HUES64 (cell line): Measurements from ENCODE around the gene NR1H2. TPM values are rescaled to one million over a fixed set of nuclear protein-coding genes. Genes with fewer than 3 reads are reported as not detected.
"Not testable (repeated sequence)": the region's sequence is repeated elsewhere in the genome, so short reads cannot be mapped to it uniquely, and the experiment has no call there.

Source experiments
- H3K27ac ChIP-seq: 2 replicates; pipeline ENCODE4 v1.7.0; 2013; ENCODE audit warnings: low read depth, low read length, inconsistent platforms
- H3K27me3 ChIP-seq: 2 replicates; pipeline ENCODE4 v1.6.1; 2013; ENCODE audit warnings: mild to moderate bottlenecking, low read length; ENCODE audit not compliant: insufficient read depth
- H3K36me3 ChIP-seq: 2 replicates; pipeline ENCODE4 v1.6.1; 2013; ENCODE audit warnings: mild to moderate bottlenecking, low read length; ENCODE audit not compliant: insufficient read depth
- H3K4me1 ChIP-seq: 2 replicates; pipeline ENCODE4 v1.6.1; 2013; ENCODE audit warnings: mild to moderate bottlenecking, low read length, moderate library complexity; ENCODE audit not compliant: insufficient read depth
- H3K4me3 ChIP-seq: 2 replicates; pipeline ENCODE4 v1.5.1; 2013; ENCODE audit warnings: mild to moderate bottlenecking, low read length, moderate library complexity
- H3K9ac ChIP-seq: 2 replicates; pipeline ENCODE4 v1.6.1; 2013; ENCODE audit warnings: mild to moderate bottlenecking, low read depth, low read length
- H3K9me3 ChIP-seq: 2 replicates; pipeline ENCODE4 v1.6.1; 2013; ENCODE audit warnings: low read depth, low read length; ENCODE audit not compliant: insufficient read depth
- WGBS: fragments of 150-250, 120-280 bp; methylation state at CpG from one replicate; pipeline ENCODE4 v1.1.7; 2013; ENCODE audit warnings: missing lambda C conversion rate; 5-methylcytosine and 5-hydroxymethylcytosine counted together
- polyA plus RNA-seq, 2 experiments: library from polyadenylated mRNA; stranded (reverse); fragments of 50-300 nt; gene quantifications; one replicate each; pipeline ENCODE4 v1.2.3, GENCODE V29; 2013

The NR1H2 gene
- polyA plus RNA-seq (2013, experiment 1 of 2) = 22.2 TPM
- 22.1 TPM for polyA plus RNA-seq (2013, experiment 2 of 2)

GRCh38 chr19:50376166-50377050 is at the start of gene NR1H2:
Gene NR1H2 (plus strand): TSS chr19:50376457. CDS start chr19:50377606, 1,149 bp downstream.
- 2% methylated on average over 58 of the region's 67 CpGs for WGBS
- Histone ChIP-seq H3K27ac (peak within 1 kb of the TSS; percentile 99), H3K9me3 (no peaks in the 10 kb centered on the region), H3K36me3 (peaks cover 40% of the 10 kb centered on the region), H3K4me3 (peak within 1 kb of the TSS; percentile 97), H3K27me3 (peaks cover 2% of the 10 kb centered on the region; the same call in 1 of the 2 replicates), H3K9ac (peak within 1 kb of the TSS; percentile 97), H3K4me1 (no peaks in the 10 kb centered on the region)

DNA sequence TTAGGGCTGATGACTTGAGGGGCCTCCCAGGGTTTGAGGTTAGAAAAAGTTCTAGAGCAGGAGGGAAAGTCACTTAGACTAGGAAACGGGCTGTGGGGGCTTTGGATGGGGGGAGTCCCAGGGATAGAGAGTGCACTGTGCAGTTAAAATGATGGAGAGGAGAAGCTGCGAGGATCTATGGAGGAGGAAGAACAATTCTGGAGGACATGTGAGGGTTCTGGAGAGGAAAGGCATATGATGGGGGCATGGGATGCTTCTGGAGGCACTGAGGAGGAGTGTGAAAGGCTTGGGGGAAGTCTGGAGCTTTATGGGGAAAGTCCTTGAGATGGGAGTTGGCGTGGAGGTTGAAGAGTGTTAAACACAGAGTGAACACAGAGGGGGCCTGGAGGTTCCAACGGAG is 49.2 kb upstream of the NR1H2 start:
- Histone ChIP-seq H3K4me3 (peak overlapping the region; percentile 52; the same call in 1 of the 2 replicates), H3K4me1 (no peaks in the 10 kb centered on the region), H3K27me3 (peaks cover 19% of the 10 kb centered on the region), H3K9ac (no peak overlapping the region), H3K36me3 (0 out of 2 replicates have a peak, but pooled peaks cover 7% of the 10 kb centered on the region), H3K9me3 (0 out of 2 replicates have a peak, but pooled peaks cover 16% of the 10 kb centered on the region), H3K27ac (no peak overlapping the region)
- 59% methylated on average over 3 of the region's 4 CpGs for WGBS

GRCh38 chr19:50327461-50328223 is 48.6 kb upstream of the NR1H2 start:
- Histone ChIP-seq H3K4me3 (peak overlapping the region; percentile 52; the same call in 1 of the 2 replicates), H3K9me3 (0 out of 2 replicates have a peak, but pooled peaks cover 16% of the 10 kb centered on the region), H3K27ac (no peak overlapping the region), H3K36me3 (0 out of 2 replicates have a peak, but pooled peaks cover 5% of the 10 kb centered on the region), H3K27me3 (peaks cover 19% of the 10 kb centered on the region), H3K4me1 (no peaks in the 10 kb centered on the region), H3K9ac (no peak overlapping the region)
- 62% methylated on average over 20 of the region's 20 CpGs for WGBS

DNA sequence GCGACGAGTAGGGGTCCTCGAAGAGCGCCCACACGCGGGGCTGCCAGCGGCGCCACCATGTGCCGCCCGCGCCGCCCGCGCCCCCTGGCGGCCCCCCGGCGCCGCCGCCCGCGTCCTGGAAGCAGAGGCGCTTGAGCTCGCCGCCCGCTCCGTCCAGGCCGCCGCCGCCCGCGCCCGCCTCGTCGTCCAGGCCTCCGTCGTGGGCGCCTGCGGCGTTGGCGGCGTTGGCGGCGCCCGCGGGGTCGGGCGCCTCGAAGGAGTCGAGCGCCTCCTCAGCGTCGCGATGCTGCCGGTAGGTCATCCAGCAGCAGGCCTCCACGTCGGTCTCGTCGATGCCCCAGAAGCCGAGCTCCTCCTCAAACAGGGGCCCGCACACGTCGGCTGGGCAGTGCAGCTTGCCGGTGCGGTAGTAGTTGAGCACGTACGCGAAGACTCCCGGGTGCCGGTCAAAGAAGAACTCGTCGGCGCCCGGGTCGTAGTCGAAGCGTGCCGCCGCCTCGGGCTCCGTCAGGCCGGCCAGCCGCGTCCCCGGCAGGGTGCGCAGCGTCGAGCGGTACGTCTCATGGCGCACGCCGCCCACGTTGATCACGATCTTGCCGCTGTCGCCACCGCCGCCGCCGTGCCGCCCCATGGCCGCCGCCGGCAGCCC is 47.9 kb upstream of the NR1H2 start:
- H3K36me3 ChIP-seq = 0 out of 2 replicates have a peak, but pooled peaks cover 3% of the 10 kb centered on the region
- H3K9ac ChIP-seq = 0 out of 2 replicates have a peak overlapping the region, but pooled peaks have one; percentile 23
- 50% methylated on average over 104 of the region's 104 CpGs for WGBS
- H3K27me3 ChIP-seq = peaks cover 19% of the 10 kb centered on the region
- H3K9me3 ChIP-seq = 0 out of 2 replicates have a peak, but pooled peaks cover 14% of the 10 kb centered on the region
- H3K4me1 ChIP-seq = no peaks in the 10 kb centered on the region
- H3K4me3 ChIP-seq = peak overlapping the region; percentile 49
- H3K27ac ChIP-seq = no peak overlapping the region

DNA sequence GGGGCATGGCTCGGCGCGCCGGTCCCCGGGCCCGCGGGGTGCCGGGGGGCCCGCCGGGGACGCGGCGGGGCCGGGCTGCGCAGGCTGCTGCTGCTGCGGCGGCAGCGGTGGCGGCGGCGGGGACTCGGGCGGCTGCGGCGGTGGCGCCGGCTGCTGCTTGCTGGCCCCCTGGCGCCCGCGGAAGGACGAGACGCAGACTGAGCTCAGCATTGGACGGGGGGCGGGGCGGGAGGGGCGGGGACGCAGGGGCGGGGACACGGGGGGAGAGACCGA is 47.4 kb upstream of the NR1H2 start:
- Histone ChIP-seq H3K4me3 (no peak overlapping the region), H3K4me1 (no peaks in the 10 kb centered on the region), H3K9ac (no peak overlapping the region), H3K27ac (no peak overlapping the region), H3K9me3 (peaks cover 10% of the 10 kb centered on the region; the same call in 1 of the 2 replicates), H3K36me3 (no peaks in the 10 kb centered on the region), H3K27me3 (peaks cover 19% of the 10 kb centered on the region)
- 56% methylated on average over 40 of the region's 40 CpGs for WGBS

GRCh38 chr19:50329146-50329925 is 46.9 kb upstream of the NR1H2 start, which contains the start of gene KCNC3:
Gene KCNC3 (minus strand): TSS chr19:50329377. CDS start chr19:50329082, 295 bp downstream.
- no peaks in the 10 kb centered on the region for H3K36me3 ChIP-seq
- peak within 1 kb of the TSS; percentile 62; the same call in 1 of the 2 replicates for H3K27ac ChIP-seq
- H3K4me1 ChIP-seq = no peaks in the 10 kb centered on the region
- peak within 1 kb of the TSS; percentile 51; the same call in 1 of the 2 replicates for H3K9ac ChIP-seq
- WGBS = 50% methylated on average over 43 of the region's 43 CpGs
- H3K27me3 ChIP-seq = peaks cover 19% of the 10 kb centered on the region
- peak within 1 kb of the TSS; percentile 56 for H3K4me3 ChIP-seq
- H3K9me3 ChIP-seq = peaks cover 15% of the 10 kb centered on the region; the same call in 1 of the 2 replicates

DNA sequence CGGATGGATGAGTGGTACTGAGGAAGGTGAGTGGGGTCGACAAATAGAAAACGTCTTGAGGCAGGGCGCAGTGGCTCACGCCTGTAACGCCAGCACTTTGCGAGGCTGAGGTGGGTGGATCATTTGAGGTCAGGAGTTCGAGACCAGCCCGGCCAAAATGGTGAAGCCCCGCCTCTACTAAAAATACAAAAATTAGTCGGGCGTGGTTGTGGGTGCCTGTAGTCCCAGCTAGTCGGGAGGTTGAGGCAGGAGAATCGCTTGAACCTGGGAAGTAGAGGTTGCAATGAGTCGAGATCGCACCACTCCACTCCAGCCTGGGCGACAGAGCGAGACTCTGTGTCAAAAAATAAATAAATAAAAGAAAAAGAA is 46.3 kb upstream of the NR1H2 start:
- Histone ChIP-seq H3K4me3 (peak overlapping the region; percentile 56), H3K27me3 (peaks cover 19% of the 10 kb centered on the region), H3K9me3 (peaks cover 17% of the 10 kb centered on the region; the same call in 1 of the 2 replicates), H3K9ac (peak overlapping the region; percentile 3; the same call in 1 of the 2 replicates), H3K27ac (peak overlapping the region; percentile 62; the same call in 1 of the 2 replicates)
- WGBS = 64% methylated on average over 18 of the region's 18 CpGs
- H3K4me1 ChIP-seq, H3K36me3 ChIP-seq: not testable (repeated sequence)

GRCh38 chr19:50330365-50331078 is 45.7 kb upstream of the NR1H2 start:
- H3K9me3 ChIP-seq = peaks cover 22% of the 10 kb centered on the region; the same call in 1 of the 2 replicates
- H3K27ac ChIP-seq = peak overlapping the region; percentile 7; the same call in 1 of the 2 replicates
- H3K4me1 ChIP-seq = no peaks in the 10 kb centered on the region
- 40% methylated on average over 48 of the region's 48 CpGs for WGBS
- H3K36me3 ChIP-seq = no peaks in the 10 kb centered on the region
- peaks cover 19% of the 10 kb centered on the region for H3K27me3 ChIP-seq
- H3K4me3 ChIP-seq = peak overlapping the region; percentile 56
- peak overlapping the region; percentile 51 for H3K9ac ChIP-seq

DNA sequence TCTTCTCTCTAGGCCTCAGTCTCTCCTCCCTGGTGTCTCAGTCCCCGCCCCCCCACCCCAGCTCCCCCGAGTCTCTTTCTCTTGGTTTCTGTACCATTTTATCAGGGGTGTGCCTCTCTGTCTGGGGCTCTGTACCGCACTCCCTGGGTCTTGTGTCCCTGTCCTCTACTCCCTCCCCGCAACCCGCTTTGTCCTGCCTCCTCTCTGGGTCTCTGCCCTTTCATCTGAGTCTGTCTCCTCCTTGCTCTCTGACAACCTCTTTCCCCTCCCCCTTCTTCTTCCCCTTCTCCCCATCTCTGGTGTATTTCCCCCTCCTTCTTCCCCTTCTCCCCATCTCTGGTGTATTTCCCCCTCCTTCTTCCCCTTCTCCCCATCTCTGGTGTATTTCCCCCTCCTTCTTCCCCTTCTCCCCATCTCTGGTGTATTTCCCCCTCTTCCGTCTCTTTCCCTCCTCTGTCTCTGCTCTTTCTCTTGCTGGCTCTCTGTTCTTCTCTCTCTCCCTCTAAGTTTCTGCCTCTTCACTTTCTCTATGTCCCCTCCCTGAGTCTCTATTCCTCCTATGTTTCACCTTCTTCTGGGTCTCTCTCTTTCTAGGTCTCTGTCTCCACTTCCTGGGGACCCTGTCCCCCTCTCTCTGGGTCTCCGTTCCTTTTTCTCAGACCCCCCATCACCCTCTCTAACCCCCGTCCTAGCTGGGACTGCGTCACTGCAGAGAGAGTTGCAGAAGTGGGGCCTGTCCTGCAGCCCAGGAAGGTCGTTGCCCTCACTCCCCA is 44.9 kb upstream of the NR1H2 start:
- H3K27me3 ChIP-seq = peaks cover 18% of the 10 kb centered on the region
- no peaks in the 10 kb centered on the region for H3K4me1 ChIP-seq
- H3K9me3 ChIP-seq = peaks cover 25% of the 10 kb centered on the region; the same call in 1 of the 2 replicates
- H3K4me3 ChIP-seq = peak overlapping the region; percentile 56
- H3K36me3 ChIP-seq = no peaks in the 10 kb centered on the region
- H3K27ac ChIP-seq = no peak overlapping the region
- H3K9ac ChIP-seq = peak overlapping the region; percentile 5; the same call in 1 of the 2 replicates
- WGBS = 41% methylated on average over 10 of the region's 10 CpGs
